Measurements from ENCODE around the gene STAT3.
A peak's percentile ranks its signal among the peaks of the same experiment; 100 is the strongest.

Gene STAT3

GRCh38 chr17:42388381-42389134 lies at the start of gene STAT3:
STAT3 (minus strand) TSS chr17:42388442; CDS start chr17:42348516, 39,926 bp downstream.
- DNase-seq = peak; percentile 100

GRCh38 chr17:42436391-42436790 lies 48.1 kb upstream of the STAT3 start:
- DNase-seq = peak; percentile 63

GRCh38 chr17:42431758-42432161 lies 43.5 kb upstream of the STAT3 start:
- DNase-seq = peak; percentile 20

GRCh38 chr17:42429726-42430447 lies 41.6 kb upstream of the STAT3 start:
- no peak for DNase-seq

GRCh38 chr17:42428141-42428944 lies 40.1 kb upstream of the STAT3 start:
- peak; percentile 71 for DNase-seq

- DNase-seq = no peak
Observed at GRCh38 chr17:42424991-42425610, 36.9 kb upstream of the STAT3 start.

GRCh38 chr17:42423766-42424165 lies 35.5 kb upstream of the STAT3 start:
- DNase-seq = no peak

- peak; percentile 29 for DNase-seq
Observed at GRCh38 chr17:42422958-42423712, 34.9 kb upstream of the STAT3 start, which contains the start of gene CAVIN1. CAVIN1 (minus strand) TSS chr17:42423256; CDS start chr17:42423097, 159 bp downstream.

- no peak for DNase-seq
Observed at GRCh38 chr17:42422412-42422957, 34.2 kb upstream of the STAT3 start.

GRCh38 chr17:42421507-42422338 lies 33.5 kb upstream of the STAT3 start:
- no peak for DNase-seq

GRCh38 chr17:42421136-42421506 lies 32.9 kb upstream of the STAT3 start:
- no peak for DNase-seq

GRCh38 chr17:42417981-42418380 lies 29.7 kb upstream of the STAT3 start:
- DNase-seq = peak; percentile 77

GRCh38 chr17:42414704-42415409 lies 26.6 kb upstream of the STAT3 start:
- no peak for DNase-seq

- no peak for DNase-seq
Observed at GRCh38 chr17:42413464-42414040, 25.3 kb upstream of the STAT3 start.

GRCh38 chr17:42411905-42412679 lies 23.9 kb upstream of the STAT3 start:
- no peak for DNase-seq

GRCh38 chr17:42411361-42411760 lies 23.1 kb upstream of the STAT3 start:
- no peak for DNase-seq

- DNase-seq = no peak
Observed at GRCh38 chr17:42410319-42410685, 22.1 kb upstream of the STAT3 start.

- peak; percentile 43 for DNase-seq
Observed at GRCh38 chr17:42409523-42410318, 21.5 kb upstream of the STAT3 start.
